Heart left ventricle (tissue), 16 donors: ENCODE data around the gene VEZF1. TPM values are rescaled to one million over a fixed set of nuclear protein-coding genes. Genes with fewer than 3 reads are reported as not detected.
A peak's percentile ranks its signal among the peaks of the same experiment; 100 is the strongest.

ENCODE experiments used
- ATAC-seq, 4 donors: fragments of 200-7000 bp; cut with Tn5 transposase; one replicate each; pipeline ENCODE4 v1.9.1; 2020 to 2022; ENCODE audit warnings: moderate library complexity in 4 of 4, mild to moderate bottlenecking in 3 of 4, moderate number of reproducible peaks in 1 of 4
- DNase-seq, 5 donors: peaks; one replicate each; pipeline ENCODE4 v3.0.0-alpha.2; 2020
- H3K27ac ChIP-seq, 12 donors: fragments of 200-600 bp; sonication (generic) in 4 of 12; one replicate each; pipeline versions ENCODE4 v1.5.0 to v1.8.0; 2016 to 2022; ENCODE audit warnings: mild to moderate bottlenecking in 2 of 12
- H3K27me3 ChIP-seq, 9 donors: fragments of 200-600 bp; sonication (generic) in 2 of 9; one replicate each; pipeline versions ENCODE4 v1.5.1 to v1.8.0; 2016 to 2022; ENCODE audit warnings: mild to moderate bottlenecking in 3 of 9
- H3K36me3 ChIP-seq, 9 donors: fragments of 200-600 bp; sonication (generic) in 2 of 9; one replicate each; pipeline versions ENCODE4 v1.5.0 to v1.8.0; 2018 to 2022; ENCODE audit warnings: mild to moderate bottlenecking in 2 of 9
- H3K4me1 ChIP-seq, 12 donors: fragments of 200-600 bp; sonication (generic) in 4 of 12; one replicate each; pipeline versions ENCODE4 v1.5.0 to v1.8.0; 2016 to 2022; ENCODE audit warnings: mild to moderate bottlenecking in 3 of 12
- H3K4me3 ChIP-seq, 12 donors: fragments of 200-600 bp; sonication (generic) in 4 of 12; one replicate each; pipeline versions ENCODE4 v1.5.0 to v1.8.0; 2017 to 2022; ENCODE audit warnings: mild to moderate bottlenecking in 9 of 12, moderate library complexity in 4 of 12
- H3K9me3 ChIP-seq, 12 donors: fragments of 200-600 bp; sonication (generic) in 4 of 12; one replicate each; pipeline versions ENCODE4 v1.5.0 to v1.8.0; 2016 to 2022; ENCODE audit warnings: mild to moderate bottlenecking in 1 of 12
- CTCF ChIP-seq, 12 donors: fragments of 200-600 bp; sonication (generic) in 4 of 12; IDR thresholded peaks; one replicate each; pipeline versions ENCODE4 v1.5.0 to v1.8.0; 2018 to 2022; ENCODE audit warnings: antibody characterized with exemption in 12 of 12, mild to moderate bottlenecking in 5 of 12
- POLR2A ChIP-seq, 2 donors: fragments of 450-650 bp; IDR thresholded peaks; one replicate each; pipeline ENCODE4 v1.6.1; 2017; ENCODE audit warnings: antibody characterized with exemption in 2 of 2, mild to moderate bottlenecking in 2 of 2, moderate library complexity in 2 of 2
- WGBS, 4 donors: extraction: QIAGEN DNeasy Blood & Tissue Kit in 2 of 4; methylation state at CpG; one replicate each; pipeline versions ENCODE4 v1.1.5 to v1.1.7; 2013 to 2018; 5-methylcytosine and 5-hydroxymethylcytosine counted together
- intact Hi-C, 10 donors: fragments of 100-400 bp; cut with DNase I; formaldehyde crosslinking; loops; one replicate each; pipeline versions ENCODE4 v1.11.1 to v1.14.2; 2022
- polyA plus RNA-seq, 2 donors: library from polyadenylated mRNA; stranded (reverse); fragments of 200-250 nt; gene quantifications; one replicate each; pipeline ENCODE4 v1.2.3, GENCODE V29; 2013
- total RNA-seq, 9 donors: library from RNA; depleted of rRNA in 2 of 9; stranded (reverse); fragments of >200 nt in 2 of 9; fragmentation: NEBNext Ultra II Directional in 3 of 9; extraction: Animal tissue kit (Norgen Biotek cat#: 25700) in 3 of 9; gene quantifications; one replicate each; pipeline versions ENCODE4 v1.1.0 to v1.2.4, GENCODE V29; 2016 to 2023
- donor health status: ischemic (EF 13 %, LVEDD 7.1; RV severe dilation, severe dysfunction).
- donor health status: healthy with polysubstance abuse.
- donor health status: DM: no; HTN: yes; CAD: no.
- donor health status: DM: no; HTN: no; CAD: no.
- donor health status: ischemic (EF 25% LVEDD 6.9; RV normal size, moderate dysfunction).
- donor health status: ischemic (EF 25% LVEDD 5.7; RV mildly dilated, moderate dysfunction).
- donor health status: healthy.
- donor health status: DM: yes; HTN: yes; CAD: no.
- donor health status: ischemic (EF 35%, LVEDD 5.7; RV mildly dilated, moderate dysfunction).
- donor health status: nonischemic (EF 11% LVEDD 7.7; RV severe dilation, severe dysfunction).
- donor health status: DM: yes; HTN: yes; CAD: no.
- donor health status: PGD.
- donor health status: ischemic (EF 29% LVEDD 5.4; RV normal size, mild dysfunction).
- donor health status: nonischemic (EF 23%, LVEDD 6.1; RV moderate dilation, normal function).

VEZF1 gene
- total and polyA plus RNA-seq, 11 donors, result 18.2 to 85.6 (median 62.3) TPM

- ATAC-seq (no peak), DNase-seq (peak in 1 of 5 donors; percentile 24)
- no peaks in the 10 kb centered on the region for H3K36me3 ChIP-seq
- intact Hi-C loops, result loop anchor here in 7 of 10 donors (5.0 kb wide), 4 partner anchors 34 to 61 kb away; partner anchors contain the start of gene VEZF1 (in 2 of the 7)
- no peaks in the 10 kb centered on the region for H3K9me3 ChIP-seq
- TF ChIP-seq POLR2A (IDR thresholded peaks at IDR 0.05) (no peak), CTCF (IDR thresholded peaks at IDR 0.05) (no peak)
- peaks cover 0 to 4% (median 0%) of the 10 kb centered on the region in 9 donors for H3K27me3 ChIP-seq
- H3K27ac ChIP-seq, result peak overlapping the region; percentile 94 to 100 (median 100)
- WGBS, 4 donors, result 74 to 85% (median 80%) methylated on average over 1 of the region's 1 CpG
- H3K4me1 ChIP-seq, result peaks cover 16 to 79% (median 64%) of the 10 kb centered on the region in 12 donors
- H3K4me3 ChIP-seq, result no peak overlapping the region
Observed at GRCh38 chr17:57953219-57953618, 34.8 kb downstream of the VEZF1 start.

- no peak for ATAC-seq
- intact Hi-C loops, result loop anchor here in 9 of 10 donors (5.0 kb wide), 5 partner anchors 32 to 57 kb away; partner anchors contain the start of gene VEZF1 (in 3 of the 9)
- H3K36me3 ChIP-seq, result no peaks in the 10 kb centered on the region
- 91 to 94% (median 93%) methylated on average over 5 of the region's 5 CpGs for WGBS, 4 donors
- TF ChIP-seq POLR2A (IDR thresholded peaks at IDR 0.05) (no peak), CTCF (IDR thresholded peaks at IDR 0.05) (no peak)
- DNase-seq, result peak in 2 of 5 donors; percentile 40 to 52
- H3K9me3 ChIP-seq, result no peaks in the 10 kb centered on the region
- H3K27ac ChIP-seq, result peak overlapping the region in 11 of 12 donors; percentile 78 to 100 (median 94)
- peaks cover 18 to 100% (median 89%) of the 10 kb centered on the region in 12 donors for H3K4me1 ChIP-seq
- H3K27me3 ChIP-seq, result no peaks in the 10 kb centered on the region
- no peak overlapping the region for H3K4me3 ChIP-seq
Observed at GRCh38 chr17:57949649-57950048, 38.4 kb downstream of the VEZF1 start.

DNA sequence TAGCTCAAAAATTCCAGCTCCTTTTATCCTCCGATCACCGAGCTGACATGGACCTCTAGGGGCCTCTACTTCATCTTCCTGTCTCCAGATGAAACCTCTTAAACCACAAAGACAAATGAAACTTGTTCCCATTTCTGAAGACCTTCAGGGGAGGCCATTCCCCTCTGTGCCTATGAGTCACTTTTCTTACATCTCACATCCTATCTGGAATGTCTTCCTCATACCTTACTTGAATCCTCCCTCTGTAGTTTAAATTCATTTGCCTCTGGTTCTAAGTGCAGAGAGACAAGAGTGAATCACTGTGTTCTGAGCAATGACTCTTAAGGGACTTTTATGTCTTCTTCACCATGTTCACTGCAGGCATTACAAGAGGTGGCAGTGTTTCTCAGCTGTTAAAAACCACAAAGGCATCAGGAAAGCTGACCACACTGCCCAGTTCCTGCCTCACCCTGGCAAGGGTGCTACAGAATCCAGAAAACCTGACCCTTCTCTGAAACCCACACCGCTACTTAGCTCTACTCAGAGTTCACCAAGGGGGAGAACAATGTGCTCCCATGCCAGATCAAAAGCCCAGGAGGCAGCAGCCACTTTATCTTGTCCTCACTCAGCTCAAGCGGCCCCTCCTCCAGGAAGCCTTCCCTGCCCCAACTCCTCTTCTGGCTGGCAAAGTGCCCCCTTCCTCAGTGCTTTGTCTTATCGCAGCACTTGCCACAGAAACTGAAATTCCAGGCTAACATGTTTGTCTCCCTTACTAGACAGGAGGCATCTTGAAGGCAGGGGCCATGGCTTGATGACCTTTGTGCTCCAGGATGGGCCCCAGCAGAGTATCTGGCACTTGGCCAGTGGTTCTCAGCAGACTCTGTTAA, 39.3 kb downstream of the VEZF1 start:
- Histone ChIP-seq H3K27me3 (no peaks in the 10 kb centered on the region), H3K9me3 (no peaks in the 10 kb centered on the region), H3K4me1 (peaks cover 18 to 98% (median 89%) of the 10 kb centered on the region in 12 donors), H3K4me3 (no peak overlapping the region), H3K36me3 (no peaks in the 10 kb centered on the region), H3K27ac (peak overlapping the region; percentile 42 to 100 (median 90))
- intact Hi-C loops, result loop anchor here in 3 of 10 donors (5.0 kb wide), 3 partner anchors 34 to 56 kb away; partner anchors contain the start of gene VEZF1 (in 1 of the 3)
- ATAC-seq (peak in 3 of 4 donors; percentile 14 to 28 (median 17)), DNase-seq (peak in 2 of 5 donors; percentile 49 to 51)
- 44 to 52% (median 50%) methylated on average over 5 of the region's 5 CpGs for WGBS, 4 donors
- no peak for TF ChIP-seq POLR2A (IDR thresholded peaks at IDR 0.05)
- no peak for TF ChIP-seq CTCF (IDR thresholded peaks at IDR 0.05)

GRCh38 chr17:57948169-57948554, 39.9 kb downstream of the VEZF1 start:
- Histone ChIP-seq H3K27me3 (no peaks in the 10 kb centered on the region), H3K4me1 (peaks cover 18 to 98% (median 89%) of the 10 kb centered on the region in 12 donors), H3K9me3 (no peaks in the 10 kb centered on the region), H3K4me3 (no peak overlapping the region), H3K27ac (peak overlapping the region; percentile 42 to 100 (median 90)), H3K36me3 (no peaks in the 10 kb centered on the region)
- DNase-seq, result no peak
- intact Hi-C loops, result loop anchor here in 3 of 10 donors (5.0 kb wide), 3 partner anchors 34 to 56 kb away; partner anchors contain the start of gene VEZF1 (in 1 of the 3)
- WGBS, 4 donors, result 63 to 77% (median 69%) methylated on average over 5 of the region's 5 CpGs
- no peak for ATAC-seq
- TF ChIP-seq CTCF (IDR thresholded peaks at IDR 0.05) (no peak), POLR2A (IDR thresholded peaks at IDR 0.05) (no peak)
